H1 (cell line): ENCODE results near the gene DOP1A. TPM values are rescaled to one million over a fixed set of nuclear protein-coding genes. Genes with fewer than 3 reads are reported as not detected.

Source experiments
- CTBP2 ChIP-seq: IDR thresholded peaks from 2 replicates; pipeline ENCODE4 v1.7.0; 2011; ENCODE audit warnings: borderline replicate concordance, mild to moderate bottlenecking, moderate library complexity, mixed read lengths, low read length; ENCODE audit not compliant: insufficient read depth, insufficient read length
- RAD21 ChIP-seq, 2 experiments: IDR thresholded peaks in 1 of 2; conservative IDR thresholded peaks in 1 of 2; 2 replicates each; pipeline ENCODE4 v1.6.1; 2011; ENCODE audit warnings: low read depth in 2 of 2, low read length in 2 of 2, improper control_type of control experiment in 1 of 2, inconsistent platforms in 1 of 2, mild to moderate bottlenecking in 1 of 2, moderate library complexity in 1 of 2
- RXRA ChIP-seq: IDR thresholded peaks from 2 replicates; pipeline ENCODE4 v1.6.1; 2011; ENCODE audit warnings: low read depth, mild to moderate bottlenecking, low read length, moderate library complexity; ENCODE audit not compliant: insufficient read depth
- polyA plus RNA-seq, 7 experiments: library from polyadenylated mRNA; depleted of rRNA in 3 of 7; stranded (reverse) in 5 of 7; unstranded in 2 of 7; fragments of >200 nt in 5 of 7; fragments of 200-250 nt in 2 of 7; gene quantifications; 1 replicate in 5 of 7; 2 replicates in 1 of 7; 4 replicates in 1 of 7; pipeline versions ENCODE4 v1.2.1 to v1.2.3, GENCODE V29; 2011 to 2013; ENCODE audit warnings: missing spikeins in 2 of 7, mixed read lengths in 2 of 7
- total RNA-seq: library from RNA; stranded (reverse); fragmentation: NEBNext Ultra II Directional; extraction: Animal tissue kit (Norgen Biotek cat#: 25700); gene quantifications from 2 replicates; pipeline ENCODE4 v1.2.1, GENCODE V29; 2021

The DOP1A gene
- total and polyA plus RNA-seq, 2 of the 8 experiments (the other 6 are each of a cell fraction or from before 2014, with no cell fraction given), result 7.5 to 14.7 TPM

- TF ChIP-seq CTBP2 (no peak), RXRA (no peak), RAD21 (IDR thresholded peaks at IDR 0.05 in 1 of 2, conservative IDR thresholded peaks at IDR 0.05 in 1 of 2; ENCODE audit: low read depth in 2 of 2, low read length in 2 of 2) (peak; percentile 80 to 86)
- TF ChIP-seq, all 59 proteins: peak for 2
Observed at GRCh38 chr6:83057705-83058321, 9.7 kb upstream of the DOP1A start (continued).
